Measurements from ENCODE around the gene NPAS2. TPM values are rescaled to one million over a fixed set of nuclear protein-coding genes. Genes with fewer than 3 reads are reported as not detected.

Gene NPAS2
- total RNA-seq, 2 donors from 2014 or later: 24.2 to 45.8 TPM

DNA sequence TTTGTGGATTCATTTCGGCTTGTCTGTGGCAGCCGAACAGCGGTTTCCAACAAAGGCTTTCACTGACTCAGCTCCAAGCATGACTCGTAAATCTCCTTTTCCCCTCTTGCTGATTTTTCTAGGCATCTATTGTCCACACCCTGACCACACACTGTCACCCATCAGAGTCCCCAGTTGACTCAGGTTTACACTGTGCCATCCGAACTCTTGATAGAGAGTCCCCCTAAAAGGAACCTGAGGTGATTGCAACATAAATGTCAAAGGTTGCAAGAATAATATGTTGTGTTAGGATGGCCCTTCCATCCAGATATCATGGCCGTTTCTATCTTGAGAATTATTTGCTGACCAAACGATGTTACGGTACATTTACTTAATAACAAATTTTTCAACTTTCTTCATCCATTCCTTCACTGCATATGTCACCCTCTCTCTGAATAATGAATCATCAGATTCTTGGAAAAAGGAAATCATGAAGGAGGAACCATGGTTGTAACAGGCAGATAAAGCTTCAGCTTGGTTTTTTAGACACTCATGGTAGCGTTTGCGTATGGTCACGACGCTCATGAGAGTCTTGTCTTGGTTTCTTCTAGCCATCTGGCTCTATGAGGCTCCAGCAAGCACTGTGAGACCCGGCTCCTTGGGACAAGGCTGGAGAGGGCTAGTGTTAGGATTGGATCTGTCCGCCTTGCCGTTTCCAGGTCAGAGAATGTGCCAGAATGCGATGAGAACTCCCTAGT lies 72.1 kb downstream of the NPAS2 start:
- Histone ChIP-seq H3K36me3 (no peaks in the 10 kb centered on the region), H3K27ac (no peak overlapping the region), H3K27me3 (replicated peaks; ENCODE audit: insufficient read depth) (no peaks in the 10 kb centered on the region), H3K4me3 (no peak overlapping the region), H3K9me3 (no peaks in the 10 kb centered on the region), H3K4me1 (replicated peaks) (no peaks in the 10 kb centered on the region)
- TF ChIP-seq, protein P1, sequence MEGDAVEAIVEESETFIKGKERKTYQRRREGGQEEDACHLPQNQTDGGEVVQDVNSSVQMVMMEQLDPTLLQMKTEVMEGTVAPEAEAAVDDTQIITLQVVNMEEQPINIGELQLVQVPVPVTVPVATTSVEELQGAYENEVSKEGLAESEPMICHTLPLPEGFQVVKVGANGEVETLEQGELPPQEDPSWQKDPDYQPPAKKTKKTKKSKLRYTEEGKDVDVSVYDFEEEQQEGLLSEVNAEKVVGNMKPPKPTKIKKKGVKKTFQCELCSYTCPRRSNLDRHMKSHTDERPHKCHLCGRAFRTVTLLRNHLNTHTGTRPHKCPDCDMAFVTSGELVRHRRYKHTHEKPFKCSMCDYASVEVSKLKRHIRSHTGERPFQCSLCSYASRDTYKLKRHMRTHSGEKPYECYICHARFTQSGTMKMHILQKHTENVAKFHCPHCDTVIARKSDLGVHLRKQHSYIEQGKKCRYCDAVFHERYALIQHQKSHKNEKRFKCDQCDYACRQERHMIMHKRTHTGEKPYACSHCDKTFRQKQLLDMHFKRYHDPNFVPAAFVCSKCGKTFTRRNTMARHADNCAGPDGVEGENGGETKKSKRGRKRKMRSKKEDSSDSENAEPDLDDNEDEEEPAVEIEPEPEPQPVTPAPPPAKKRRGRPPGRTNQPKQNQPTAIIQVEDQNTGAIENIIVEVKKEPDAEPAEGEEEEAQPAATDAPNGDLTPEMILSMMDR (IDR thresholded peaks at IDR 0.05): no peak
- TF ChIP-seq POLR2A (IDR thresholded peaks at IDR 0.05) (no peak), POLR2AphosphoS5 (IDR thresholded peaks at IDR 0.05) (no peak)
- no peak for DNase-seq (ENCODE audit: low spot score)
- intact Hi-C loops (cut with DNase I): no loop called here
- 80% methylated on average over 16 of the region's 16 CpGs for WGBS

DNA sequence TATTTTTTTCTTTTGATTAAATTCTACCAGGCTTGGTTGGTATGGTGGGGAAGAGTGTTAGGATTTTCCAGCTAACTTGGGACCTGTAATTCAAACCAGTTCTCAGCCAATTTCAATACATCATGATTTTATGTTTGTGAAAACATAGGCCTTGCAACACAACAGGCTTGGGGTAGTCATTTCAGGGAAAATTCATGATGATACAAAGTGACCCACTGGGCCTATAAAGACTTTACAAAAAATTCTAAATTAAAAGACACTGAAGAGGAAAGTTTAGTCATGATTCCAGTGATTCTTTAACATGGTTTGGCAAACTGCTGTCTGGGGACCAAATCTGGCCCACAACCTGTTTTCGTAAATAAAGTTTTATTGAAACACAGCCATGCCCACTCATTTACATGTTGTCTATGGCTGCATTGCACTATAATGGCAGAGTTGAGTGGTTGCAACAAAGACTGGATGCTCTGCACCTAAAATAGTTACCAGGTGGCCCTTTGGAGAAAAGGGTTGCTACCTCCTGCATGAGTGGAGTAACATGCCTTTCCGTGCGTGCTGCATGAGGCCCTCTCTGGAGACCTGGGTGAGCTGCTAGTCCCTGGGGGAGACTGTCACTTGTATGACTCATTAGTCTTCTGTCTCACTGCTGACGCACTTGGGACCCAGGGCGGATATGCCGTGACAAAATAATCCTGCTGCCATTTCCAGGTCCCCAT lies 73.6 kb downstream of the NPAS2 start:
- Histone ChIP-seq H3K4me1 (replicated peaks) (no peaks in the 10 kb centered on the region), H3K27ac (no peak overlapping the region), H3K27me3 (replicated peaks; ENCODE audit: insufficient read depth) (no peaks in the 10 kb centered on the region), H3K9me3 (no peaks in the 10 kb centered on the region), H3K36me3 (no peaks in the 10 kb centered on the region), H3K4me3 (no peak overlapping the region)
- intact Hi-C loops (cut with DNase I): no loop called here
- WGBS: 94% methylated on average over 6 of the region's 6 CpGs
- TF ChIP-seq POLR2A (IDR thresholded peaks at IDR 0.05) (no peak), POLR2AphosphoS5 (IDR thresholded peaks at IDR 0.05) (no peak)
- TF ChIP-seq, protein P1 (IDR thresholded peaks at IDR 0.05): no peak
- no peak for DNase-seq (ENCODE audit: low spot score)

DNA sequence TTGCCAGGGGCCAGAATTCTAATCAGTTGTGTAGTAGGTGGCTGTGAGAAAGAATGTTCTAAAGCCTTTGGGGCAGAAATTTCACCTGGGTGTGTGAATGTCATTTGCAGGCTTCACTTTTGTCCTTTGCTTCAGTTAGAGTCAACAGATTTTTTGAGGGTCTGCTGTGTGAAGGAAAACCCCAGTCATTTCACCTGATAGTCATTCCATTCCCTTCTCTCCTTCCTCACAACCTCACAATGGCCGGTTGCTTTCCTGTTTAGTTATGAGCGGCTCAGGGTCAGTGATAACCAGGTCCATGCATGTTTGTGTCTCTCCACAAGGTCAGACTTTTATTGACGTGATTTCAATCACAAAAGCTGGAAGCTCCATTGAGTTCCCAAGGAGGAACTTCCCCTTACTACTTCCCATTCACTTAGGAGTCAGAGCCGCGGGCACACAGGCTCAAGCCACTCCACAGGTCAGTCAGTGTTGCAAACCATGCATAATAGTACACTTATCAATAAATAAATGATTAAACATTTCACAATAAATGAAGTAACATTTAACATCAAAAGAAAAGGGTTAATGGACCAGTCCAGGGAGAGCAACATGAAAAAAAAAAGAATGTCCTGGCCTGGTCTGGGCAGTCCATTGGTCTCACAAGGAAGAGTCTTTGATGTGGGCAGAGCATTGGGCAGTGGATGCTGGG lies 74.3 kb downstream of the NPAS2 start:
- Histone ChIP-seq H3K4me1 (replicated peaks) (no peaks in the 10 kb centered on the region), H3K9me3 (no peaks in the 10 kb centered on the region), H3K36me3 (no peaks in the 10 kb centered on the region), H3K4me3 (no peak overlapping the region), H3K27ac (no peak overlapping the region), H3K27me3 (replicated peaks; ENCODE audit: insufficient read depth) (no peaks in the 10 kb centered on the region)
- intact Hi-C loops (cut with DNase I): no loop called here
- no peak for TF ChIP-seq POLR2A (IDR thresholded peaks at IDR 0.05)
- TF ChIP-seq, protein P1 (IDR thresholded peaks at IDR 0.05): no peak
- DNase-seq (ENCODE audit: low spot score): no peak
- WGBS: 86% methylated on average over 5 of the region's 5 CpGs

DNA sequence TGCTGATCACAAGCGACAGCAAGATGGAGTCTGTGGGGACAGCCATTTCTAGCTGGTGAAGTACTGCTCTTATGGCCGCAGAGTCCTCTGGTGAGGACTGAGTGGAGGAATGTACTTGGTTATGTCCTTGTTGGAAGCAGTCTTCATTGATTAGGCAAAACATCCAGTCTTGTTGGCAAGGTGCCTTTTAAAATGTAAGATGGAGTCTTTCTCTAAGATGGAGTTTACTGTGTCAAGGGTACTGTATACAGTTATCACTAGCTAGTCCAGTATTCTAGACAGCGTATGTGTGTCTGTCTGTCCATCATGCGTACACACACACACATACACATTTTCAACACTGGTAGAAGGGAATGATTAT lies 74.8 kb downstream of the NPAS2 start:
- intact Hi-C loops (cut with DNase I): no loop called here
- 98% methylated on average over 4 of the region's 4 CpGs for WGBS
- TF ChIP-seq POLR2A (IDR thresholded peaks at IDR 0.05): no peak
- TF ChIP-seq, protein P1 (IDR thresholded peaks at IDR 0.05): no peak
- TF ChIP-seq POLR2AphosphoS5 (IDR thresholded peaks at IDR 0.05): no peak
- Histone ChIP-seq H3K27me3 (replicated peaks; ENCODE audit: insufficient read depth) (no peaks in the 10 kb centered on the region), H3K4me1 (replicated peaks) (no peaks in the 10 kb centered on the region), H3K36me3 (no peaks in the 10 kb centered on the region), H3K4me3 (no peak overlapping the region), H3K27ac (no peak overlapping the region), H3K9me3 (no peaks in the 10 kb centered on the region)
- DNase-seq (ENCODE audit: low spot score): no peak
